Heart left ventricle (tissue), 16 donors: ENCODE results near the gene HOXB1. TPM values are rescaled to one million over a fixed set of nuclear protein-coding genes. Genes with fewer than 3 reads are reported as not detected.

Source experiments
- ATAC-seq, 4 donors: fragments of 200-7000 bp; cut with Tn5 transposase; one replicate each; pipeline ENCODE4 v1.9.1; 2020 to 2022; ENCODE audit warnings: moderate library complexity in 4 of 4, mild to moderate bottlenecking in 3 of 4, moderate number of reproducible peaks in 1 of 4
- DNase-seq, 5 donors: peaks; one replicate each; pipeline ENCODE4 v3.0.0-alpha.2; 2020
- H3K27ac ChIP-seq, 12 donors: fragments of 200-600 bp; sonication (generic) in 4 of 12; one replicate each; pipeline versions ENCODE4 v1.5.0 to v1.8.0; 2016 to 2022; ENCODE audit warnings: mild to moderate bottlenecking in 2 of 12
- H3K27me3 ChIP-seq, 9 donors: fragments of 200-600 bp; sonication (generic) in 2 of 9; one replicate each; pipeline versions ENCODE4 v1.5.1 to v1.8.0; 2016 to 2022; ENCODE audit warnings: mild to moderate bottlenecking in 3 of 9
- H3K36me3 ChIP-seq, 9 donors: fragments of 200-600 bp; sonication (generic) in 2 of 9; one replicate each; pipeline versions ENCODE4 v1.5.0 to v1.8.0; 2018 to 2022; ENCODE audit warnings: mild to moderate bottlenecking in 2 of 9
- H3K4me1 ChIP-seq, 12 donors: fragments of 200-600 bp; sonication (generic) in 4 of 12; one replicate each; pipeline versions ENCODE4 v1.5.0 to v1.8.0; 2016 to 2022; ENCODE audit warnings: mild to moderate bottlenecking in 3 of 12
- H3K4me3 ChIP-seq, 12 donors: fragments of 200-600 bp; sonication (generic) in 4 of 12; one replicate each; pipeline versions ENCODE4 v1.5.0 to v1.8.0; 2017 to 2022; ENCODE audit warnings: mild to moderate bottlenecking in 9 of 12, moderate library complexity in 4 of 12
- H3K9me3 ChIP-seq, 12 donors: fragments of 200-600 bp; sonication (generic) in 4 of 12; one replicate each; pipeline versions ENCODE4 v1.5.0 to v1.8.0; 2016 to 2022; ENCODE audit warnings: mild to moderate bottlenecking in 1 of 12
- CTCF ChIP-seq, 12 donors: fragments of 200-600 bp; sonication (generic) in 4 of 12; IDR thresholded peaks; one replicate each; pipeline versions ENCODE4 v1.5.0 to v1.8.0; 2018 to 2022; ENCODE audit warnings: antibody characterized with exemption in 12 of 12, mild to moderate bottlenecking in 5 of 12
- POLR2A ChIP-seq, 2 donors: fragments of 450-650 bp; IDR thresholded peaks; one replicate each; pipeline ENCODE4 v1.6.1; 2017; ENCODE audit warnings: antibody characterized with exemption in 2 of 2, mild to moderate bottlenecking in 2 of 2, moderate library complexity in 2 of 2
- WGBS, 4 donors: extraction: QIAGEN DNeasy Blood & Tissue Kit in 2 of 4; methylation state at CpG; one replicate each; pipeline versions ENCODE4 v1.1.5 to v1.1.7; 2013 to 2018; 5-methylcytosine and 5-hydroxymethylcytosine counted together
- intact Hi-C, 10 donors: fragments of 100-400 bp; cut with DNase I; formaldehyde crosslinking; loops; one replicate each; pipeline versions ENCODE4 v1.11.1 to v1.14.2; 2022
- polyA plus RNA-seq, 2 donors: library from polyadenylated mRNA; stranded (reverse); fragments of 200-250 nt; gene quantifications; one replicate each; pipeline ENCODE4 v1.2.3, GENCODE V29; 2013
- total RNA-seq, 9 donors: library from RNA; depleted of rRNA in 2 of 9; stranded (reverse); fragments of >200 nt in 2 of 9; fragmentation: NEBNext Ultra II Directional in 3 of 9; extraction: Animal tissue kit (Norgen Biotek cat#: 25700) in 3 of 9; gene quantifications; one replicate each; pipeline versions ENCODE4 v1.1.0 to v1.2.4, GENCODE V29; 2016 to 2023
- donor health status: ischemic (EF 13 %, LVEDD 7.1; RV severe dilation, severe dysfunction).
- donor health status: healthy with polysubstance abuse.
- donor health status: DM: no; HTN: yes; CAD: no.
- donor health status: DM: no; HTN: no; CAD: no.
- donor health status: ischemic (EF 25% LVEDD 6.9; RV normal size, moderate dysfunction).
- donor health status: ischemic (EF 25% LVEDD 5.7; RV mildly dilated, moderate dysfunction).
- donor health status: healthy.
- donor health status: DM: yes; HTN: yes; CAD: no.
- donor health status: ischemic (EF 35%, LVEDD 5.7; RV mildly dilated, moderate dysfunction).
- donor health status: nonischemic (EF 11% LVEDD 7.7; RV severe dilation, severe dysfunction).
- donor health status: DM: yes; HTN: yes; CAD: no.
- donor health status: PGD.
- donor health status: ischemic (EF 29% LVEDD 5.4; RV normal size, mild dysfunction).
- donor health status: nonischemic (EF 23%, LVEDD 6.1; RV moderate dilation, normal function).

Gene HOXB1
- total and polyA plus RNA-seq, 11 donors, result not detected

- no peaks in the 10 kb centered on the region for H3K4me1 ChIP-seq
- H3K27ac ChIP-seq, result no peak overlapping the region
- DNase-seq (no peak), ATAC-seq (no peak)
- H3K4me3 ChIP-seq, result no peak overlapping the region
- H3K36me3 ChIP-seq, result no peaks in the 10 kb centered on the region
- no peak for TF ChIP-seq POLR2A (IDR thresholded peaks at IDR 0.05)
- TF ChIP-seq CTCF (IDR thresholded peaks at IDR 0.05), result no peak
- intact Hi-C loops, result no loop called here
- peaks cover 0 to 88% (median 33%) of the 10 kb centered on the region in 9 donors for H3K27me3 ChIP-seq
- 56 to 81% (median 65%) methylated on average over 1 of the region's 1 CpG for WGBS, 4 donors
- no peaks in the 10 kb centered on the region for H3K9me3 ChIP-seq
Measured at GRCh38 chr17:48520631-48521079, 10.2 kb downstream of the HOXB1 start.

- Histone ChIP-seq H3K27me3 (peaks cover 0 to 87% (median 28%) of the 10 kb centered on the region in 9 donors), H3K27ac (no peak overlapping the region), H3K9me3 (no peaks in the 10 kb centered on the region), H3K4me3 (no peak overlapping the region), H3K4me1 (no peaks in the 10 kb centered on the region), H3K36me3 (no peaks in the 10 kb centered on the region)
- no peak for TF ChIP-seq POLR2A (IDR thresholded peaks at IDR 0.05)
- ATAC-seq (no peak), DNase-seq (no peak)
- WGBS, 4 donors, result 75 to 88% (median 75%) methylated on average over 5 of the region's 5 CpGs
- intact Hi-C loops, result no loop called here
Measured at GRCh38 chr17:48519427-48519826, 11.4 kb downstream of the HOXB1 start.

GRCh38 chr17:48517478-48517877 is 13.3 kb downstream of the HOXB1 start:
- Histone ChIP-seq H3K4me1 (peaks cover 0 to 3% (median 0%) of the 10 kb centered on the region in 12 donors), H3K9me3 (no peaks in the 10 kb centered on the region), H3K36me3 (no peaks in the 10 kb centered on the region), H3K27me3 (peaks cover 0 to 92% (median 34%) of the 10 kb centered on the region in 9 donors), H3K27ac (no peak overlapping the region), H3K4me3 (no peak overlapping the region)
- ATAC-seq, result no peak
- intact Hi-C loops, result no loop called here
- DNase-seq, result no peak
- 38 to 49% (median 44%) methylated on average over 3 of the region's 3 CpGs for WGBS, 4 donors
- TF ChIP-seq CTCF (IDR thresholded peaks at IDR 0.05) (no peak), POLR2A (IDR thresholded peaks at IDR 0.05) (no peak)

GRCh38 chr17:48515925-48516900 is 14.6 kb downstream of the HOXB1 start:
- H3K4me3 ChIP-seq, result no peak overlapping the region
- TF ChIP-seq POLR2A (IDR thresholded peaks at IDR 0.05), result no peak
- TF ChIP-seq CTCF (IDR thresholded peaks at IDR 0.05), result no peak
- WGBS, 4 donors, result 60 to 71% (median 66%) methylated on average over 3 of the region's 3 CpGs
- no peaks in the 10 kb centered on the region for H3K36me3 ChIP-seq
- ATAC-seq (no peak), DNase-seq (no peak)
- intact Hi-C loops, result no loop called here
- no peak overlapping the region for H3K27ac ChIP-seq
- H3K9me3 ChIP-seq, result no peaks in the 10 kb centered on the region
- H3K4me1 ChIP-seq, result peaks cover 0 to 3% (median 0%) of the 10 kb centered on the region in 12 donors
- H3K27me3 ChIP-seq, result peaks cover 0 to 93% (median 39%) of the 10 kb centered on the region in 9 donors
